Endometrium (tissue), 2 donors: ENCODE measurements around the gene BCL11A.
"Not testable (repeated sequence)": the region's sequence is repeated elsewhere in the genome, so short reads cannot be mapped to it uniquely, and the experiment has no call there.

ENCODE experiments used
- FAIRE-seq: peaks from 2 replicates; lab custom pipeline; 2012; peaks lifted over from hg19 to GRCh38; lab: Jason Lieb, UNC
- donor health status: control.
- donor health status: control.

Gene BCL11A

DNA sequence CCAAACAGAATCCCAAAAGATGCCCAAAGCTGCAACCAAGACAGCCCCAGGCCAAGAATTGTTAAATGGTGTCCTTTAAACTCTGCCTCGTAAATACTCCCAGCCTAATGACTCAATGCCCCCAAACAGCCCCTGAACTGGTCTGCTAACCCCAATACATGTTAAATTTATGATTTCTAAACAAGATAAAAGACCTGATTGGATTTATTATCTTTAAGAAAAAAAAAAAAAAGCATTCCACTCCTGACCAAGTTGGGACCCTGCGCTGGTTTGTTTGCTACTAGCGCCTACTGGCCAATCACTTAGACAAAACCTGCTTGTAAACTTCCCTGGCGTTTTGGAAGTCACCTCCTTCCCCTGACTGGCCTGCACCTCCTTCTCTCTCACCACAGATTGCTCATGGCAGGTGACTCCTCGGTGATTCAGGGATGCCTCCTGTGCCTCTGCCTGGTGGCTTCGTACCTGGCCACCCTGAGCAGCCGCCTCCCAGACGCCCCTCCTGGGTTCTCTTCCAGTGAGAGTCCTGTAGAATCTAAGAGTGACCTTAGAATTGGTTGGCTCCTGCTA, 121.3 kb downstream of the BCL11A start:
- FAIRE-seq = no peak

DNA sequence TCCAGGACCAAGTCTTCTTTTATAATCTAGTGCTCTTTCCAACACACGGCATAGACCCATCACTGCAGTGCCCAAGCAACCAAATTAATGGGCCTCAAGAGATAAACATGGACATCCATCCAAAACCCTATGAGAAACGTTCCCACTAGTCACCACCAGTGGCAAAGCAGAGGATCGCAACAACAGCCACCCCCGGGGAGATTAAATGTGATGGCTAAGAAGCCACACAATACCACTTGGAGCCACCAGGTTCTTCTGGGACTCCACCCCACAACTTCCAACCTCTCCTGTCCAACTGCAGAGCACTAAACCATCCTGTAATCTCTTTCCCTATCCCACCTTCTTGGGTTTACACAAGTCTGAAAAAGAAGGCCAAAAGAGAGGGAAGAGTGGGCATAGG, 123.8 kb downstream of the BCL11A start:
- FAIRE-seq = no peak

GRCh38 chr2:60426880-60427279, 126.6 kb downstream of the BCL11A start:
- FAIRE-seq = no peak

GRCh38 chr2:60426341-60426740, 127.1 kb downstream of the BCL11A start:
- no peak for FAIRE-seq

GRCh38 chr2:60424233-60424632, 129.2 kb downstream of the BCL11A start:
- FAIRE-seq = no peak

GRCh38 chr2:60423505-60423904, 129.9 kb downstream of the BCL11A start:
- no peak for FAIRE-seq

- no peak for FAIRE-seq
Observed at GRCh38 chr2:60422826-60423483, 130.5 kb downstream of the BCL11A start.

DNA sequence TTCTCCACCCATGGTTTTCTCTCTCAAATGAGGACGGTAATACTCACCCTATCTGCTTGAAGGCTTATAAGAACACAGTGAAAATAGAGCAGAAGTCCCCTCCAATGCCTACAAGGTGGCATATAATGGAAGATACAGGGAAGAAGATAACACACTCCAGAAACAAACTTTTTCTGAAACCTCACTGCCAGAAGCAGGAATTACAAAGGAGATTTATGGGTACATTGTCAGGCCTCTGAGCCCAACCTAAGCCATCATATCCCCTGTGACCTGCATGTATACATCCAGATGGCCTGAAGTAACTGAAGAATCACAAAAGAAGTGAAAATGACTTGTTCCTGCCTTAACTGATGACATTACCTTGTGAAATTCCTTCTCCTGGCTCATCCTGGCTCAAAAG, 136.2 kb downstream of the BCL11A start:
- not testable (repeated sequence) for FAIRE-seq

DNA sequence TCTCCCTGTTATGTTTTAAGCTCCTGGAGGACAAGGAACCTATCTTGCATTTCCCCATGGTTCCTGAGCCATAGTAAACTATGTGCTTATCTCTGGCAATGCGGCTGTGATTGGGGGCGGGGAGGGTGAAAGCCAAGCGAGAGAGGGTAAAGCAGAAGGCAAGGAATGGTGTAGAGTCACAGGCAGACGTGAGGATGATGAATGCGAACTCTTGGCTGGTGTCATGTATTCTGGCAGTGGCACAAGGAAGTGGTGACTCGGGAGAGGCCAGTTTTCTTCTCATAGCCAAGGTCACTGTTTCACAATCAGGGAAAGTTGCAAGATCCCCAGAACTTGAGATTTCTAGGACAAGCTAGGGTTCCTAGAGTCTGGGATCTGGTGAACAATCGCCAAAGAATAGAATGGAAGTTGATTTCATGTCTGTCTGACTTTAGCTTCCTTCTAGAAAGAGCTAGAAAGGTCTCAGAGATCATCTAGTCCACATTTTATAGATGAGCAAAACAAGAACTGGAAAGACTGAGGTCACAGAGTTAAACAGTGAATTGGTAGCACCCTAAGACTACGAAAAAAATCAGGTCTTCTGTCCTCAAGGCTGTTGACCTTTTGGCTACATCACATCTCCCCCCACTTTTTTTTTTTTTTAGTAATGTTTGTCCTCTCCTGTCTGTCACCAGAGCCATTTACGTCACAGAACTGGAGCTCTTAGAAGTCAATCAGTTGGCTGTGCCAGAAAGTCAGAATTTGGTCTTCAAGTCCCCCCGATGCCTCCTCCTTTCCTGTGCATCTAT, 137.0 kb downstream of the BCL11A start:
- FAIRE-seq = no peak

DNA sequence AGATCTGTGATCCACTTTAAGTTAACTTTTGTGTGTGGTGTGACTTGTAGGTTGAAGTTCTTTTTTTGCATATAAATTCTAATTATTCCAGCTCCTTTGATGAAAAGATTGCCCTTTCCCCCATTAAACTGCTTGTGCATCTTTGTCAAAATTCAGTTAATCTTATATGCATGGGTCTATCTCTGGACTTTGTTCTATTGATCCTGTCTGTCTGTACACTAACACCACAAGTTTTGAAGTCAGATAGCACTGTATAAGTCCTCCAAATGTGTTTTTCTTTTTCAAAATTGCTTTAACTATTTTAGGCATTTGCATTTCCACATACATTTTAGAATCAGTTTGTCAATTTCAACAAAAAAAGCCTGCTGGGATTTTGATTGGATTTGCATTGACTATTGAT, 137.6 kb downstream of the BCL11A start:
- FAIRE-seq = no peak

DNA sequence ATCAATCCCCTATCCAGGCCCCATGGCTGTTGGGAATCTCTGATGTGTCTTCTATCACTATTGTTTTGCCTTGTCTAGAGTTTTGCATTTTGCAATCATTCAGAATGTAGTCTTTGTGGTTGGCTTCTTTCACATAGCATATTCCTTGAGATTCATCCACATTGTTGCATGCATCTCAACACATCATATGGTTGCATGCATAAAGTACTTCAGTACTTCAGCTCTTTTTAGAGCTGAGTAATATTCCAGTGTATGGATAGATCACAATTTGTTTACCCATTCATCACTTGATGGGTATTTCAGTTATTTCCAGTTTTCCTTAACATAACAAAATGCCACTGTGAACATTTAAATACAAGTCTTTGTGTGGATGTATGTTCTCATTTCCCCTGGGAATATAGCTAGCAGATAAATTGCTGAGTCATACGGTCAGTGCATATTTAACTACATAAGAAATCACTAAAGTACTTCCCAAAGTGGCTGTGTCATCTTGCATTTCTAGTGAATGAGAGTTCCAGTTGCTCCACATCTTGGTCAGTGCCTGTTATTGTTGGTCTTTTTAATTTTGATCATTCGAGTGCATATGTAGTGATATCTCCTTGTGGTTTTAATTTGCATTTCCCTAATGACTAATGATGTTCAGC, 138.8 kb downstream of the BCL11A start:
- no peak for FAIRE-seq

GRCh38 chr2:60413814-60414168, 139.7 kb downstream of the BCL11A start:
- FAIRE-seq = no peak

- FAIRE-seq = no peak
Observed at GRCh38 chr2:60413069-60413813, 140.2 kb downstream of the BCL11A start.

DNA sequence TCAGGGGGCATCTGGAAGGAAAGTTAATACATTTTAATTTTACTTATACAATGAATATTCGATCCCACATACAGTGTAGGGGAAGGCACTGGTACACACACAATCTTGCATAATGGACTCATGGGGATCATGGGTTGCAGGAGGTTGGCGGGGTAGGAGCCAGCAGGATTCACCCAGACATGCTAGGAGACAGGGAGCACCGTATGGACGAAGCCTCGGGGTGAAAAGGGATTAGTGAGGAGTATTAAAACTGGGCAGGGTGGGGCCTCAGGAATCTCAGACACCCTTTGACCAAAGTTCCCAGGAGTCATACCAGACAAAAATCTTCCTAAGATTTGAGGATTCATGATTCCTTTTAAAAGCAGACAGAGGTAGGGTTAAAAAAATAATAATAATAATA, 140.8 kb downstream of the BCL11A start:
- FAIRE-seq = no peak

- no peak for FAIRE-seq
Observed at GRCh38 chr2:60412027-60412426, 141.4 kb downstream of the BCL11A start.

- FAIRE-seq = no peak
Observed at GRCh38 chr2:60411295-60411694, 142.2 kb downstream of the BCL11A start.

DNA sequence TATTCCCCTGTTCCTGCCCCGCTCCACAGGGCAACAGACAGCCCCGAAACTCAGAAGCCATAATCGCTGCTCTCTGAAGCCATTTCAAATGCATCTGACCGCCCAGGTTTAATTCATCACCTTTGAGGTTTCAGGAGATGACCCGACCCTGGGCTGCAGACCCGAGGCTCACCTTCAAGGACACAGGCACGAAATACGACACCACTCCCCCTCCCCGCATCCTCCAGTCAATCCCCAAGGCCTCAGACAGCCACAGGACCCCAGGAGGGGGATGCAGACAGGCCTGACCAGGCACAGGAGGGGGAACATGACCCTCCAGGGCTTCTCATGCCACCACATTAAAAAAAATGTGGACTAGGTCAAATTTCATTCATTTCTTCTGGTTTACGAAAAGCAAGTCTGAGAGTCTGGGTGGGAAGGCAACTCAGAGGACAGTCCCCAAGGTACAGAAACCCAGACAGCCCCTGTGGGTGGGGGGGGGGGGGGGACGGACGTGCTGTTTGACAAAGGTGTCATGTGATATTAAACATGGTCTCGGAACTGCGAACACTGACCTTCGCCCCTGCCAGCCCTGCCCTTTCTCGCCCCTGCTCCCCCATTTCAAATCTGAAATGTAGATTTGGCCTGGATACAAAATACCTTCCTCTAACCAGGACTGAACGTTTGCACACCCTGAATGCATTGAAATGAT, 142.9 kb downstream of the BCL11A start:
- FAIRE-seq = no peak

DNA sequence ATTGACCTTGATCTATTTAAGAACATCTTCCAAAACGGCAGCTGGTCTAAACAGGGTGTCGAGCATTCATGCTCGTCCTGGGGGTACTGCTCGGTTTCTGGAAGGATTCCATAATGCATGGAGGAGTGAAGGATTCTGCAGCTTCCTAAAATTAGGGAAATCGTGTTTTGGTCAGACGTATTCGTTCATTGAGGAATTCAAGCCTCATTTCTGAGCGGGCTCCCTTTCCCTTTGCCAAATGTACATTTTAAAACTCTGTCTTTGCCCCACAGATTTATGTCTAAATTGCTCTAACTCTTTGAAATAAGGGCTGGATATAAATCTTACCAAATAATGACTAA, 144.0 kb downstream of the BCL11A start:
- FAIRE-seq = no peak

GRCh38 chr2:60408811-60409530, 144.5 kb downstream of the BCL11A start:
- FAIRE-seq = no peak

DNA sequence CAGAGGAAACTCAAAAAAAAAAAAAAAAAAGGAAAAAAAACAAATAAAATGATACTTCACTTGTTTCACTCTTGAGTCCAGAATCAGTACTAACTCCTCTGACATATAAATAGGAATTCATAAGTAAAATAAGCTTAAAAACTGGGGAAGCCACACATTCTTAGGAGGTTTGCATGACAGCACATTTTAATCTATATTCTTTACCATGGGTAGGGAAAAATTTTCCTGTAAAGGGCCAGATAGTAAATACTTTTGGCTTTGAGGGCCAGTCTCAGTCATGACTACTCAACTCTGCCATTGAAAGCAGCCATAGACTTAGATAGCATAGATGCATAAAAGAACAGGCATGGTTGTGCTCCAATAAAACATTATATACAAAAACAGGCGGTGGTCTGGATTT, 145.2 kb downstream of the BCL11A start:
- FAIRE-seq = no peak

GRCh38 chr2:60407398-60407797, 146.1 kb downstream of the BCL11A start:
- no peak for FAIRE-seq
